Suppressor macrophage treated with lipopolysaccharide for 1 hour (primary cell): ENCODE results near the gene TCP11.
"Not testable (repeated sequence)": the region's sequence is repeated elsewhere in the genome, so short reads cannot be mapped to it uniquely, and the experiment has no call there.

Experiments
- DNase-seq, 3 donors: peaks; one replicate each; pipeline ENCODE4 v3.0.0-alpha.2; 2020 to 2022

TCP11 gene

DNA sequence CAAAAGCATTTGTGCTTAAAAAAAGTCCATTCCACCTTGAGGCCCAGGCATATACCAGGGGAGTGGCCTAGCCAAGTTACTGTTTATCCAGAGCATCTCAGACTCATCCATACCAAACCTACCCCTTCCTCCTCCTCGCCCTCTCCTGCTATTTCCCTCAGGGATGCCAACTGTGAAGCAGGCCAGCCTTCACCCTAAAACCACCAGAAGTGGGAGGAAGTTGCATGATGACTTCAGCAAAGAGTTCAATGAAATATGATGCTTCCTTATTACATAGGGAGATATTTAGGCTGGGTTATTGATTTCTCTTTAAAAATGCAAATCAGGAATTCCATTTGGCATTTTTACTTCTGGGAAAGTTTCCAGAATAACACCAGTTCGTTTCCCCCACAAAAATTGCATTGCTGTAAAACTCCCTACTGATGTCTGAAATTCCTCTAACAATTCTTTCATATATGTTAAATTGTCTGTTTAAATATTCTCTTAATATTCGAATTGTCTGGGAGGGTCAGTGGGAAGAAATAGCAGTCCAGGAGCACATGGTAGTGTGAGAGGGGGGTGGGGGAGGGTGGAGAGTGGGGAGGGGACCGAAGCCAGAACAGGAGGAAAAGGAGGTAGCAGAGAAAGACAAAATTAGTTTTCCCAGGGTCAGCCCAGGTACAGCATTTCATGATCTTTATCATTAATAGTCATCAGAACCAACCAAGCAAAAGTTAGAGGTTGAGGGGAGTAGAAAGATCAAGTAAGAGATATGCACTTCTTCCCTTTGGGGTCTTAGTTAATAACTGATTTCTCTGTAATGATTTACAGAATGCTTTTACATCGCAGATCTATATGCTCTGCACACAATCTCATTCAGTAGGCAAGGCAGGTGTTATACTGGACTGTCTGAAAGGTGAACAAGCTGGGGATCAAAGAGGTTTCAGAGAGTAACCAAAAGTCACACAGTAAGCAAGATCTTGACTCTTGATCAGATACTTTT lies 1.7 kb upstream of the TCP11 start:
- DNase-seq: peak; percentile 51 to 63 (median 62)

DNA sequence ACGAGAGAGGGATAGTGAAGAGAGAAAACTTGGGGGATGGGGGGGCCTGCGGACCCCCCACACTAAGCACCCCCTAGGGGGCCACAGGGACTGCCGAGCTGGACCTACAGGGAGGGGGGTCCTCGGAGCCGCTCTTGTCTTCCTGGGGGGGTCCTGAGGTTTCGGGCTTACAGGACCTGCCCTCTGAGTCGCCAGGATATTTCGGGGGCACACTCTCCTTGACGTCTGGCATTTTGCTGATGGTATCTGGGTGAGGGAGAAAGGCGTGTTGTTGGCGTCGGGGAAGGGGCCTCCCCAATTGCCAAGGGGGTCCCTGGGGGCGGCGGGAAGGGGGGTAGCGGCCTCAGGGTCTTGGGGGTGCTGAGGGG lies 516 bp downstream of the TCP11 start:
- no peak for DNase-seq

DNA sequence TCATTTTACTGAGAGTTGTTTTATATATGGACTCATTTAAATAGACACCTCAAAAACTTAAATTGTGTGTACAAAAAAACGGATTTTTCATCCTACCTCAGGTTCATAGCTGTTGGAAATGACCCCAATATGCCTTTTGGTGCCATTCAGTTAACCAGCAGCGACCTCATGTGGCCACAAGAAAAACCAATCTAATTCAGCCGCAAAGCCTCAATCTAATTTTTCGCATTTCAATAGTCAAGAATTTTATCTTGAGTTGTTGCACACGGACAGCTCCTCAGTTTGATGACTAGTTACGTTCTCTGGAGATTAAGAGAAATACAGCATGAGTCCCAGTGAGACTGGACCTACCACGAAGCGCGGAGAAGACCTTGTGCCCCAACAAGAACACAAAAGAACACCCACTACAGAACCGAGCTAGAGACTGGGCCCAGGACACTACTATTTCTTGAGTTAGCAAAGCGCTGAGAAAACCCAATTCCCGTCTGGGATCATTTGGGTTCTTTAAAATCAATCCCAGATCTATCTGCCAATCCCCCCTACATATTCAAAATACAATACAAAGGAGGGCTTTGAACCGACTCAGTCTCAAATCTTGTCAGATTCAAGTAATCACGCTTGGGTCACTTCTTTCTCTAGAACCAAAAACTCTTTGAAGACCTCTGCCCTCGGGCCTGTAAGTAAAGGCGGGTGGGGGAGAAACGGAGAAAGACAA lies 1.1 kb downstream of the TCP11 start:
- DNase-seq: peak; percentile 77 to 79 (median 77)

DNA sequence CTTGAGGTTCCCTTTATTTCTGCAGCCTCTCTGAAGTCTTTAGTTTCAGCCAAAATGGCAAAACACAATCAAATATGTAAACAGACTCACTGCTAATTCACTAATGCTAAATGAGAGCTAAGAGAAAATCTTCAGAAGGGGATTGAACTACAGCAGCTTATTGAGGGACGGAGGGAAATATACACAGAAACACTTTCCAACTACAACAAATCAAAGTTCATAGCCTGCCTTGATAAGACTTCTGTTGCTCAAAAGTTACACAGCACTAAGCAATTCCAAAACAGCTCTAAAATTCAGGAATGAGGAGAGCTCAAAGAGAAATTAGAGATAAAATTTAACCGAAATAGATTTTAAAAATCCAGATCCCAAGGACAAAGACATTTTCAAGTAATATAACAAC lies 1.7 kb downstream of the TCP11 start:
- no peak for DNase-seq

DNA sequence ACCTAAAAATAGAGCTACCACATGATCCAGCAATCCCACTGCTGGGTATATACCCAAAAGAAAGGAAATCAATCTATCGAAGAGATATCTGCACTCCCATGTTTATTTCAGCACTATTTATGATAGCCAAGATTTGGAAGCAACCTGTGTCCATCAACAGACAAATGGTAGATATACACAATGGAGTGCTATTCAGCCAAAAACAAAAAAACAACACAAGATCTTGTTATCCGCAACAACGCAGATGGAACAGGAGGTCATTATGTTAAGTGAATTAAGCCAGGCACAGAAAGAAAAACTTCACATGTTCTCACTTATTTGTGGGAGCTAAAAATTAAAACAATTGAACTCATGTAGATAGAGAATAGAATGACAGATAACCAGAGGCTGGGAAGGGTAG lies 2.9 kb downstream of the TCP11 start:
- not testable (repeated sequence) for DNase-seq

DNA sequence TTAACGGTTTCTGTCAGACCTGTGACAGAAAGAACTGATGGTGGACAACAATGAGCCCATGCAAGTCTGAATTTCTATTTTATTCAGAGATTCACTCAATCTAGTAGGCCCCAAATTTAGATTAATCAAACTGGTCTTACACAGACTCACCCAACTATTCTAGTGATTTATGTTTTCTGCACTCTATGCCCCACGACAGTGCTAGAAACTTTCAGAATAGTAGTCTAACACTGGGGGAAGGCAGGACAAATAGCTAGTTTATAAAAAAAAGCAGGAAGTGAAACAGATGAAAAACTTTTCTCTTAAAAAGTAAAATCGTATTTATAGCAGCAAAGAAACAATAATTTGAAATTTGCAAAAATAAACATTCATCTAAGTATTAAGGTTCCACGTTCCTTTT lies 5.0 kb downstream of the TCP11 start:
- DNase-seq: no peak

DNA sequence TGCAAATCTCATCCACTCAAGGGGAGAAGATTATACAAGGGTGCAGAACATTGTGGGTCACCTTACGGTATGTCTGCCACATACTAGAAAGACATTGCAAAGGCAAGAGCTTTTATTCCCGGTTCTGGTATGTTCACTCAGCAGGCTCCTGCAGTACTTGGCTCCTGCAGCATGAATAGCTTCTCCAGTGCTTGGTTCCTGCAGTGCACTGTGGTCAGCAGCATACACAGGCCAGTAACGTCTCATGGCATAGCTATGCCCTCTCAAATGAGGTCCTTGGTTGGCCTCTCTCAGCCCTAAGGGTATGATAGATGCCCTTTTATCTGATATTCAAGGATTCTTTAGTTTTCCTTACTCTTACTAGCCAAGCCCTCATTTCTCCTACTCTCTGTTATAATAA lies 12.6 kb downstream of the TCP11 start:
- no peak for DNase-seq

DNA sequence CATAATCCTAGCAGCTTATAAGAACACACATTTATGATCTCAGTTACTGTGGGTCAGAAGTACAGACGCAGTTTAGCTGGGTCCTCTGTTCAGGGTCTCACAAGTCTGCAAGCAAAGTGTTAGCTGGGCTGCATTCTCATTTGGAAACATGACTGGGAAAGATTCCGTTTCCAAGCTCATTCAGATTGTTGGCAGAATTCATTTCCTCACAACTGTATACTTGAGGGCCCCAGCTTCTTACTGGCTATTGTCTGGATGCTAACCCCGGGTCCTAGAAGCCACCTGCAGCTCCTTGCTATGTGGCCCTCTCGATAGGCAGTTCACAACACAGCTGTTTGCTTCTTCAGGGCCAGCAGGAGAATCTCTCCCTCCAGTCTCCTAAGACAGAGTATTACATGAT lies 13.1 kb downstream of the TCP11 start:
- no peak for DNase-seq

DNA sequence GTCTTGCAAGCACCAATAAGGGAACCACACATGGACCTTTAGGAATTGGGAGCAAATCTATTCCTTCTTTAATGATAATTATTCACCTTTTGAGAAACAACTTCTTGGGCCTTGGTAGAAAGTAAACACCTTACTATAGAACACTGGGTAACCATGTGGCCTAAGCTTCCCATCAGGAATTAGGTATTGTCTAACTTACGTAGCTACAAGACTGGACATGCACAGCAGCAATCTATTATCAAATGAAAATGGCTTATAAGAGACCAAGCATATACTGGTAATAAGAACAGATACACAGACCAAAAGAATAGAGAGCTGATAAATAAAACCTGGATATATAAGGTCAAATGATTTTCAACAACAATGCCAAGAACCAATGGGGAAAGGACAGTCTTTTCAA lies 16.8 kb downstream of the TCP11 start:
- DNase-seq: no peak

DNA sequence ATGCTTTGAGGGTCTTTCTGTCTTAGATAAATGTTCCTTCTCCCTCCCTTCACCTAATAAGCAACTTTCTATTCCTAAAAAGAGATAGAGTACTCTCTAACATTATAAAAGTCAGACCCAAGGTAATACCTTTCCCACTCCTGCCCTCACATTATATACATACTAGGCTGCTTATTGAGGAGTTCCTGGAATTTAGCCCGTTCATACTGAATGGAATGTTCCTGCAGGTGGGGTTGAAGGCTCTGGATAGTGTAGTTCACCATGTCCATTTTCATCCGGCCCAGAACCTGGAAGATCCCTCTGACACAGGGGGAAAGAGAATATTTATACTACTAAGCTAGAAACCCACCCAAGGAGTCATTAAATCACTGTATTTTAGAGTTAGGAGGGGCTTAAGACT lies 20.4 kb downstream of the TCP11 start:
- no peak for DNase-seq

DNA sequence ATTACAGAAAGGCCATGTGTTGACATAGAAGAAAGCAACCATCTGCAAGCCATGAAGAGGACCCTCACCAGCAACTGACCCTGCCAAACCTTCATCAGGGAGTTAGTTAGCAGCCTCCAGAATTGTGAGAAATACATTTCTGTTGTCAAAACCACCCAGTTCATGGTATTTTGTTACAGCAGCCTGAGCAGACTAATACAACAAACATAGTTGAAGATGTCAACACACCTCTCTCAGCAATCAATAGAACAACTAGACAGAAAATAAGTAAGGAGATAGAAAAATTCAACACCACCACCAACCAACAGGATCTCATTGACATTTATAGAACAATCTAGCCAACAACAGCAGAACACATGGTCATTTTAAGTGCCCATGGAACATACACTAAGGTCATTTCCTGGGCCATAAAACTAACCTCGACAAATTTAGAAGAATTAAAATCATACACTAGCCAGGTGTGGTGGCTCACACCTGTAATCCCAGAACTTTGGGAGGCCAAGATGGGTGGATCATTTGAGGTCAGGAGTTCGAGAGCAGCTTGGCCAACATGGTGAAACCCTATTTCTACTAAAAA lies 32.7 kb downstream of the TCP11 start:
- DNase-seq: no peak

DNA sequence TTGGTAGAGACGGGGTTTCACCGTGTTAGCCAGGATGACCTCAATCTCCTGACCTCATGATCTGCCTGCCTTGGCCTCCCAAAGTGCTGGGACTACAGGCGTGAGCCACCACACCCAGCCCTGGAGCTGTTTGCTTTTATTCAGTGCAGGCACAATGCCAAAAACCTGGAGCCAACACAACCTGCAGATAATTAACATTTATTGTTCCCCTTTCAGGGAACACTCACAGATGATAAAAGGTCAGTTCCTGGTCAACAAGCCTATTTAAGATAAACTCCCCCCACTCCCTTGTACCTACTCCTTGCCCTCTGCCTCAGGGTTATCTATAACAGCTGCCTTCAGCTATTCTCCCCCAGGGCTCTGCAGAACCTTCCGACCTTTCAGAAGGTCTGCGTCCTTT lies 33.4 kb downstream of the TCP11 start:
- DNase-seq: not testable (repeated sequence)

DNA sequence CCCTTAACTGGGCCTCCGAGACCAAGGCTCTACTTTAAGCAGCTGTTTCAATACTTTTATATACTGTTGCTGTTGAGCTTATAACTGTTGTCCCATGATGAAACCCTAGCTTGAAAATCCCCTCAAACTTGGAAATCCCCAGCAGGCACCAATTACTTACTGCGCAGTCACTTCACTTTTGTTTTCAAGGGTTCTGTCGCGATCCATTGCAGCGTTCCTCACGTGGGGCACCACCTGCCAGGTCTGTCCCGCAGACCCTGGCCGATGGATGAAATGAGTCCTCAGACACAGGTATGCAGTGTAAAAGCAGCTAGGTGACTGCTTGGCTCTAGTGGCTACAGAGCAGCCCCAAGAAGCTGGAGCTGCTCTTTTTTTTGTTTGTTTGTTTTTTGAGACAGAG lies 33.9 kb downstream of the TCP11 start:
- DNase-seq: peak in 1 of 3 donors; percentile 15

DNA sequence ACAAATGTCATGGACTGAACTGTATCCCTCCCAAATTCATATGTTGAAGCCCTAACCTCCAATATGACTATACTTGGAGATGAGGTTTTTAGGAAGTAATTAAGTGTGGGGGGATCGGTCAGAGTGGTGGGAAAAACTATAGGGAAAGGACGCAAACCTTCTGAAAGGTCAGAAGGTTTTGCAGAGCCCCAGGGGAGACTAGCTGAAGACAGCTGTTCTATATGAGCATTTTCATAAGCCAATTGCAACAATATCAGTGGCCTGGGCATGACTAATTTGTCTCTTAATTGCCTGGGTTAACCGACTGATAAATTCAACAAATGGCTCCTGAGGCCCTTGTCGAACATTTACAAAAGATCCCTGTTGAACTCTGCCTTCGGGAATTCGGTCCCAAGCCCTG lies 35.1 kb downstream of the TCP11 start:
- not testable (repeated sequence) for DNase-seq

DNA sequence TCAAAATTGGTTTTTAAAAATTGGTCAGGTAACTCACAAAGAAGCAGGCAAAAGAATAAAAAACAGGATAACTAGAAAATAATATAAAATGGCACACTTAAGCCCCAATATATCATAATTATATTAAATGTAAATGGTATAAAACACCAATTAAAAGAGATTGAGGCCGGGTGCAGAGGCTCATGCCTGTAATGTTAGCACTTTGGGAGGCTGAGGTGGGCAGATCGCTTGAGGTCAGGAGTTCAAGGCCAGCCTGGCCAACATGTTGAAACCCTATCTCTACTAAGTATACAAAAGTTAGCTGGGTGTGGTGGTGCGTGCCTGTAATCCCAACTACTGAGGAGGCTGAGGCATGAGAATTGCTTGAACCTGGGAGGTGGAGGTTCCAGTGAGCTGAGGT lies 36.1 kb downstream of the TCP11 start:
- DNase-seq: no peak

DNA sequence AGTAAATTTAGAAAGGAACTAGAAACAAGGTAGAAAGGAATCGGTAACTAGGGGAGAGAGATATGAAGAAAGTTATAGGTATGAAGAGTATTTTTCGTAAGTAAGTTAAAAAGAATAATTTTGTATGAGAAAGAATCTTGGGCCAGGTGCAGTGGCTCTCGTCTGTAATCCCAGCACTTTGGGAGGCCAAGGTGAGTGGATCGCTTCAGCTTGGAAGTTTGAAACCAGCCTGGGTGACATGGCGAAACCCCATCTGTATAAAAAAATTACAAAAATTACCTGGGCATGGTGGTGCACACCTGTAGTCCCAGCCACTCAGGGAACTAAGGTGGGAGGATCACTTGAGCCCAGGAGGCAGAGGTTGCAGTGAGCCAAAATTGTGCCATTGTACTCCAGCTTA lies 42.0 kb downstream of the TCP11 start:
- no peak for DNase-seq

DNA sequence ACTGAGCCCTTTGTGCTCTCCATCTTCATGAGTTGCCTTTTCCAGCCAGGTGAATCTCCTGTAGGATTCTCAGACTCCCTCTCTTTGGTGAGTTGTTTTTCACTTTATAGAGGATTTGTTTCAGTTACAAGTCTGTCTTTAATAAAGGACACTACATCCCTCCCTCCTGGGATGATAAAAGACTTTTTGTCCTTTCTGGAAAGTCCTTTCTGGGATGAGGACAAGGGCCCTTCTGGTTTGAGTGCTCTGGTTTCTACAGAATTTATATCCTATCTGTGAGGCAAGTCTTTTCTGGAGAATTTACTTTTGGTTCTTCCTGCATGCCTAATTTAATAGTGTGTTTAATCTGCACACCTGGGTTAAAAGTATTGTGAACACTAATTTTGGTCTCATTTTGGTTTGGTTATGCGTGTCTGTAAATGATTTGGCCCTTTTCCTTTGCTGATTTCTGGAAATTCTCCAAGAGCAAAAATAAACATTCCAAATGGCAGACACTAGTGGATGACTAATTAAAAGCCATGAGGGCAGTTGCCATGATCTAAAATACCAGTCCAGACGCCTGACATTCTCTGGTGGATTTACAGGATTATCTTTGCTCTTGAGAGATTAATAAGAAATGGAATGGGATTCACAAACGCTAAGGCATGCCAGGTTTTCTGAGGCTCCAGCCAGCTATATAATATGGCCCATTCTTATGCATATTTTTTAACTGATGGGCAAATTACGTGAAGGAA lies 44.8 kb downstream of the TCP11 start:
- no peak for DNase-seq

DNA sequence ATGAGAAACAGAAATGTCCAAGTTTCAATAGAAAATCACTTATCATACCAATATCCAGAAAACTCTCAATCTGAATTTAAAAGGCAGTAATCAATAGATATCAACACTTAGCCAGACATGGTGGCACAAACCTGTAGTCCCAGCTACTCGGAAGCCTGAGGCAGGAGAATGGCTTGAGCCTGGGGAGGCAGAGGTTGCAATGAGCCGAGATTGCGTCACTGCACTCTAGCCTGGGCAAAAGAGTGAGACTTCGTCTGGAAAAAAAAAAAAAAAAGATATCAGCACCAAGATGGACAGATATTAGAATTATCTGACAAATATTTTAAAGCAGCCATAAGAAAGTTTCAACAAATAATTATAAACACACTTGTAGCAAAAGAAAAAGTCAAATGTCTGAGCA lies 47.0 kb downstream of the TCP11 start:
- no peak for DNase-seq

DNA sequence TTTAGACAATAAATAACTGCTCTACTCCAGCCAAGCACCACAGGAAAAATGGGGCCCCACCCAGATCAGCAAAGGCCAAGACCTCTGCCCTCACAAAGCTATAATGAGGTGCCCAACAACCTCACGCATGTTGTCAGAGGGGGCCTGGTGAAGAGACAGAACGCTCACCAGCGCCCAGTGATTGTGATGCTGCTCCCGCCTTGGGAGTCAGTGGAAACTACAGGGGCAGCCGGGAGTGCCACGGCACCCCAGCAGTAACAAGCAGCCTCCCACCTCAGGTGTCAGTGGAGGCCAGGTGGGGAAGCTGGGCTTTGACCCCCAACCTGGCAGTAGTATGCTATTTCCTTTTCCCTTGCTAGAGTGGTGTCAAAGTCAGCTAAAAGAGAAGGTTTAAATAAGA lies 47.4 kb downstream of the TCP11 start:
- DNase-seq: no peak

DNA sequence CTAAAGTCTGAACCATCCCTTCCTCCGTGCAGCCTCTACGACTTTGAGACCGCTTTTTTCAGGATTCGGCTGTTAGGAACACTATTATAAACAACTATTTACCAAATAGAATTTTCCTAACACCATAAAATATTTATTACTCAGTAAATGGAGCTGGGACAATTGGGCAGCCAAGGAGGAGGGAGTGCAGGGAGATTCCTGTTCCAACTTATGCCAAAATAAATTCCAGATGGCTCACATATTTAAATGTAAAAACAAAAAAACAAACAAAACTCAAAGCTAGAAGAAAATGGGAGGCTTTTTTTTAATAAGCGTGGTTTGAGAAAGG lies 48.1 kb downstream of the TCP11 start:
- no peak for DNase-seq

DNA sequence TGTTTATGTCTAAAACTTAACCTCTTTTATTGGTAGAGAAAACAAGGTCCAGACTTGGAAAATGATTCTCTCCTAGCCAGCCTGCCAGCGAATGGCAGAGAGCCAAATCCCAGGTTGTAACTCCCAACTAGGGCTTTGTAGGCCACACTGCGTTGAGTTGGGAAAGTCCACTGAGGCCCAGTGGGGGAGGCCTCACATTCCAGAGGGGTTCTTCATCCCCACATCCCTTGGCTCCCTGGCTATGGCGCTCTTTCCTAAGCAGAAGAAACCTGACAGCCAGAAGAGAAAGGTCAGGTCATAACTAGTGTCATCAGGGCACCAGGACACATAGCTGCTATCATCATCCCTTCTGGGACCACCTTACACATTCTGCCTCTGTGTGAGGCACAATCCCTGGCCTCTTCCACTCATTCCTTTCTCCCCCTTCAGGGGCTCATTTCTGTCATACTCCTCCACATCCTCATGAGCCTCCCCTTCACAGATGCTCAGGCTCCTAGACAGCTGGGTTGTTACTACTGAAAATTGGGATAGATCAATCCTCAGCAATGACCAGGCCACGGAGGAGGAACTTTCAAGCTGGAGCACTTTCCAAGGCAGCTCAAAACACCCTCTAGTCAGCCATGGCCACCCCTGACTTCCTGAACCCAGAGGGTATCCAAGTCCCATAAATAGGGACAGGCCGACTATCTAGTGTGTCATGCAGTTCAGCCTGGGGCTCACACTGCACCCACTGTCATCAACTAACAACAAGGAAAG lies 48.6 kb downstream of the TCP11 start:
- DNase-seq: no peak

DNA sequence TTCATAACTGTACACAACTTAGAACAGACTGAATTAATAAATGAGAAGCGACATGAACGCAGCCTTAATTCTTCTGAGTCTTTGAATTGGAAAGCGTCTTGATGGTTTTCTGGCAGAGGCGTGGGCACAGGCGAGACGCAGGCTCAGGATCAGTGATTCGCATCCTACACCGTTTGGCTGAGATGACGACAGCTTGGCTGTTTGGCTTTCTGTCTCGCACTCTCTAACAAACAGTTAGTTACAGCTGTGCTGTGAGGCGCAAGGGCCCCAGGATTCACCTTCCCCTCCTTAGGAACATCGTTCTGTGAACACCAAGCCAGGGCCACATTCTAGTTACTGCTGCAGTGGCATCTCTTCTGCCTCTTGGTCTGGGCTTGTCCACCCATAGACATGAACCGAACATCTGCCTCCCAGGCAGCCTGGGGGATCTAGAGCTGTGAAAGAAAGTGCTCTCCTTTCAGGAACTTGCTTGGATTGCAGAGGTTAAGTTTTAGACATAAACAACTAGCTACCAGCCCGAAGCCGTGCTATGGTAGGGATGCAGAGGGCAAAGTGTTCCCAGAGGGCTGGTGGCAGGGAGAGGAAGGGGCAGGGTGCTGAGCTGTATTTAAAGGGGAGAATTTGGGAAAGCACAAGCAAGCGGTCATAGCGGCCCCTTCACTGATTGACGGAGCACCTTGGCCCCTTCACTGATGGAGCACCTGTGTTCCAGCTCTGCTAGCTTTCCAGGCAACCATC lies 49.6 kb downstream of the TCP11 start:
- no peak for DNase-seq
